Keratinocyte (primary cell): ENCODE data around the gene RBP5. TPM values are rescaled to one million over a fixed set of nuclear protein-coding genes. Genes with fewer than 3 reads are reported as not detected.

Source experiments
- DNase-seq: peaks from one replicate; pipeline ENCODE4 v3.0.0-alpha.2; 2011; ENCODE audit warnings: low read depth, missing footprints, low spot score
- FAIRE-seq: peaks from 2 replicates; lab custom pipeline; 2011; peaks lifted over from hg19 to GRCh38; lab: Jason Lieb, UNC
- H2AFZ ChIP-seq: 2 replicates; pipeline ENCODE4 v1.6.0; 2012; ENCODE audit warnings: low read length, control low read depth, inconsistent platforms; ENCODE audit not compliant: control insufficient read depth
- H3K27ac ChIP-seq: 2 replicates; pipeline ENCODE4 v1.5.1; 2011; ENCODE audit warnings: low read length; ENCODE audit not compliant: control insufficient read depth, insufficient read depth
- H3K27me3 ChIP-seq: 3 replicates; pipeline ENCODE4 v1.6.0; 2011; ENCODE audit warnings: low read length; ENCODE audit not compliant: control insufficient read depth, insufficient read depth; ENCODE audit errors: extremely low read depth
- H3K36me3 ChIP-seq, 2 experiments: 2 replicates in 1 of 2; 3 replicates in 1 of 2; pipeline ENCODE4 v1.5.1; 2011; ENCODE audit warnings: low read length in 2 of 2, mild to moderate bottlenecking in 1 of 2; ENCODE audit not compliant: control insufficient read depth in 2 of 2, insufficient read depth in 2 of 2; ENCODE audit errors: extremely low read depth in 1 of 2
- H3K4me1 ChIP-seq: 3 replicates; pipeline ENCODE4 v1.5.1; 2011; ENCODE audit warnings: low read length; ENCODE audit not compliant: control insufficient read depth, insufficient read depth; ENCODE audit errors: extremely low read depth
- H3K4me2 ChIP-seq: 3 replicates; pipeline ENCODE4 v1.6.0; 2011; ENCODE audit warnings: low read depth, low read length; ENCODE audit not compliant: control insufficient read depth, insufficient read depth; ENCODE audit errors: extremely low read depth
- H3K4me3 ChIP-seq, 3 experiments: fragments of 200-600 bp in 1 of 3; sonication (generic) in 1 of 3; 2 replicates in 2 of 3; 3 replicates in 1 of 3; pipeline ENCODE4 v1.5.1; 2011 to 2016; ENCODE audit warnings: low read length in 3 of 3, mild to moderate bottlenecking in 3 of 3, control low read depth in 2 of 3, inconsistent platforms in 1 of 3, low read depth in 1 of 3, mixed read lengths in 1 of 3, mixed run types in 1 of 3, moderate library complexity in 1 of 3; ENCODE audit not compliant: control insufficient read depth in 2 of 3, insufficient read depth in 2 of 3; ENCODE audit errors: extremely low read depth in 1 of 3
- H3K79me2 ChIP-seq: 2 replicates; pipeline ENCODE4 v1.6.0; 2012; ENCODE audit warnings: low read length; ENCODE audit not compliant: control insufficient read depth, insufficient read depth
- H3K9ac ChIP-seq: 3 replicates; pipeline ENCODE4 v1.6.0; 2011; ENCODE audit warnings: low read length; ENCODE audit not compliant: control insufficient read depth, insufficient read depth; ENCODE audit errors: extremely low read depth
- H3K9me1 ChIP-seq: 3 replicates; pipeline ENCODE4 v1.6.0; 2011; ENCODE audit warnings: low read length; ENCODE audit not compliant: control insufficient read depth, insufficient read depth; ENCODE audit errors: extremely low read depth
- H3K9me3 ChIP-seq: 2 replicates; pipeline ENCODE4 v1.5.1; 2012; ENCODE audit warnings: low read depth, low read length; ENCODE audit not compliant: control insufficient read depth
- H4K20me1 ChIP-seq: 3 replicates; pipeline ENCODE4 v1.6.0; 2011; ENCODE audit warnings: low read length; ENCODE audit not compliant: control insufficient read depth, insufficient read depth; ENCODE audit errors: extremely low read depth
- CTCF ChIP-seq, 3 experiments: IDR thresholded peaks in 1 of 3; conservative IDR thresholded peaks in 1 of 3; optimal IDR thresholded peaks in 1 of 3; 2 replicates in 2 of 3; 3 replicates in 1 of 3; pipeline versions ENCODE3 to v1.5.1; 2011; ENCODE audit warnings: low read length in 3 of 3, mild to moderate bottlenecking in 3 of 3, moderate library complexity in 2 of 3, control low read depth in 1 of 3, inconsistent platforms in 1 of 3; ENCODE audit not compliant: insufficient read depth in 2 of 3; ENCODE audit errors: extremely low read depth in 1 of 3
- EZH2 ChIP-seq: IDR thresholded peaks from one replicate; pipeline ENCODE4 v1.6.1; 2012; ENCODE audit warnings: inconsistent platforms, mild to moderate bottlenecking, low read length, moderate library complexity
- dilution Hi-C: fragments of 300-500 bp; cut with MboI; formaldehyde crosslinking; loops from one replicate; pipeline ENCODE4 v1.7.0; 2020; ENCODE audit warnings: low sequenced_read_pairs; ENCODE audit not compliant: extremely low pct_ligation_motif_present
- polyA plus RNA-seq, 5 experiments: library from polyadenylated mRNA; depleted of rRNA in 3 of 5; stranded (reverse) in 3 of 5; stranded (forward) in 1 of 5; unstranded in 1 of 5; fragments of >200 nt; gene quantifications; 1 replicate in 1 of 5; 2 replicates in 3 of 5; 3 replicates in 1 of 5; pipeline versions ENCODE4 v1.2.1 to v1.2.3, GENCODE V29; 2011 to 2012; ENCODE audit warnings: missing spikeins in 2 of 5, low read depth in 1 of 5, low replicate concordance in 1 of 5

RBP5 gene
- polyA plus RNA-seq, 1 donor (not counting 4 experiments of a cell fraction or from before 2014, with no cell fraction given), result not detected

DNA sequence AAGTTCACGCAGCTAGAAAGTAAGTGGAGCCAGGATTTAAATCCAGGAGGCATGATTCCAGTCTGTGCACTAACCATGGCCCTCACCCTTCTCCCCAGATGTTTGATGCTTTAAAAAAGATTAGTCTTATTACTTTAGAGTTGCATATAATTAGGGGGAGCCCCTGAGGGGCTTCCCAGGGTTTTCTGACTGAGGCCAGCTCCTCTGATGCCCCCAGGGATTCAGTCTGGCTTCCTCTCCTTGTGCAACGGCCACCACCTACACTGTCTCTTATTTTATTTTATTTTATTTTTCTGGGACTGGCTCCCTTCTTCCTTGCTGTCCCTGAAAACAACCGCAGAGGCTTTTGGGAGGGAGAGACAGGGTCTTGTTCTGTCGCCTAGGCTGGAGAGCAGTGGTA, 24.1 kb upstream of the RBP5 start:
- no peaks in the 10 kb centered on the region for H3K27me3 ChIP-seq
- H3K4me3 ChIP-seq, result no peak overlapping the region
- FAIRE-seq, result no peak
- no peaks in the 10 kb centered on the region for H3K9me1 ChIP-seq
- H3K27ac ChIP-seq, result no peak overlapping the region
- H3K79me2 ChIP-seq, result no peaks in the 10 kb centered on the region
- TF ChIP-seq EZH2, result no peak
- TF ChIP-seq CTCF (optimal IDR thresholded peaks at IDR 0.05 in 1 of 3, IDR thresholded peaks at IDR 0.05 in 1 of 3, conservative IDR thresholded peaks at IDR 0.05 in 1 of 3; ENCODE audit: extremely low read depth in 1 of 3, insufficient read depth in 2 of 3, low read length in 3 of 3), result no peak
- H3K4me2 ChIP-seq, result no peak overlapping the region
- H4K20me1 ChIP-seq, result no peaks in the 10 kb centered on the region
- H3K9me3 ChIP-seq, result no peaks in the 10 kb centered on the region
- peaks cover 16% of the 10 kb centered on the region for H3K4me1 ChIP-seq
- dilution Hi-C loops, result no loop called here
- no peak overlapping the region for H3K9ac ChIP-seq
- no peak overlapping the region for H2AFZ ChIP-seq
- no peak for DNase-seq
- H3K36me3 ChIP-seq, result peaks cover 16 to 28% of the 10 kb centered on the region in 2 experiments

DNA sequence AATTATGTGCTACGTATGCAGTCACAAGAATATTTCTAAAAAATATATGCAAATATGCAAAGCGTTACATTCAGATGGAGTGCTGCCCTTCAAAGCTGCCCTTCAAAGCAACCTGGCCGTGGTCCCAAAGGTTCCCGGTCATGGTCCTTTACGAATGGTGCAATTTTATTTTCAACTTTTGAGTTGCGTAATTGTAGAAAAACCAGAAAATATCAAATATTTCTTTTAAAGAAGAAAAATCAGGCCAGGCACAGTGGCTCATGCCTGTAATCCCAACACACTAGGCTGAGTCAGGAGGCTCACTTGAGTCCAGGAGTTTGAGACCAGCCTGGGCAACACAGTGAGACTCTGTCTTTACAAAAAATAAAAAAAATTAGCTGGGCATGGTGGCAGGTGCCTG, 22.8 kb upstream of the RBP5 start:
- Histone ChIP-seq H3K27ac (no peak overlapping the region), H4K20me1 (no peaks in the 10 kb centered on the region), H3K9me1 (no peaks in the 10 kb centered on the region), H3K27me3 (no peaks in the 10 kb centered on the region), H2AFZ (no peak overlapping the region), H3K9me3 (no peaks in the 10 kb centered on the region), H3K4me3 (no peak overlapping the region), H3K9ac (no peak overlapping the region), H3K4me1 (peaks cover 15% of the 10 kb centered on the region), H3K4me2 (no peak overlapping the region), H3K36me3 (peaks cover 16 to 25% of the 10 kb centered on the region in 2 experiments), H3K79me2 (no peaks in the 10 kb centered on the region)
- no peak for FAIRE-seq
- dilution Hi-C loops, result no loop called here
- TF ChIP-seq EZH2 (no peak), CTCF (optimal IDR thresholded peaks at IDR 0.05 in 1 of 3, IDR thresholded peaks at IDR 0.05 in 1 of 3, conservative IDR thresholded peaks at IDR 0.05 in 1 of 3; ENCODE audit: extremely low read depth in 1 of 3, insufficient read depth in 2 of 3, low read length in 3 of 3) (no peak)
- no peak for DNase-seq
